Nephron (organoid): ENCODE data around the gene ZNF154.

Experiments
- H3K27ac Mint-ChIP-seq, 3 experiments: 2 replicates each; pipeline ENCODE4 v1.8.0; 2020; ENCODE audit warnings: mixed read lengths in 3 of 3, mild to moderate bottlenecking in 2 of 3, moderate library complexity in 1 of 3
- H3K27me3 Mint-ChIP-seq: 2 replicates; pipeline ENCODE4 v1.8.0; 2021; ENCODE audit warnings: low read depth, mild to moderate bottlenecking, moderate library complexity, mixed read lengths
- H3K36me3 Mint-ChIP-seq: 2 replicates; pipeline ENCODE4 v1.8.0; 2020; ENCODE audit warnings: low read depth, mixed read lengths
- H3K4me1 Mint-ChIP-seq: 2 replicates; pipeline ENCODE4 v1.8.0; 2020; ENCODE audit warnings: mixed read lengths
- H3K4me3 Mint-ChIP-seq, 3 experiments: 2 replicates each; pipeline ENCODE4 v1.8.0; 2020; ENCODE audit warnings: mild to moderate bottlenecking in 3 of 3, mixed read lengths in 3 of 3, moderate library complexity in 2 of 3
- H3K9me3 Mint-ChIP-seq: 2 replicates; pipeline ENCODE4 v1.8.0; 2020; ENCODE audit warnings: mixed read lengths
- TF ChIP-seq, protein P1 (sequence below), 3 experiments: fragments of 200-600 bp; sonication (generic); IDR thresholded peaks; one replicate each; pipeline ENCODE4 v1.5.0; 2021; ENCODE audit warnings: antibody characterized with exemption in 3 of 3; ENCODE audit not compliant: unreplicated experiment in 3 of 3

The ZNF154 gene

DNA sequence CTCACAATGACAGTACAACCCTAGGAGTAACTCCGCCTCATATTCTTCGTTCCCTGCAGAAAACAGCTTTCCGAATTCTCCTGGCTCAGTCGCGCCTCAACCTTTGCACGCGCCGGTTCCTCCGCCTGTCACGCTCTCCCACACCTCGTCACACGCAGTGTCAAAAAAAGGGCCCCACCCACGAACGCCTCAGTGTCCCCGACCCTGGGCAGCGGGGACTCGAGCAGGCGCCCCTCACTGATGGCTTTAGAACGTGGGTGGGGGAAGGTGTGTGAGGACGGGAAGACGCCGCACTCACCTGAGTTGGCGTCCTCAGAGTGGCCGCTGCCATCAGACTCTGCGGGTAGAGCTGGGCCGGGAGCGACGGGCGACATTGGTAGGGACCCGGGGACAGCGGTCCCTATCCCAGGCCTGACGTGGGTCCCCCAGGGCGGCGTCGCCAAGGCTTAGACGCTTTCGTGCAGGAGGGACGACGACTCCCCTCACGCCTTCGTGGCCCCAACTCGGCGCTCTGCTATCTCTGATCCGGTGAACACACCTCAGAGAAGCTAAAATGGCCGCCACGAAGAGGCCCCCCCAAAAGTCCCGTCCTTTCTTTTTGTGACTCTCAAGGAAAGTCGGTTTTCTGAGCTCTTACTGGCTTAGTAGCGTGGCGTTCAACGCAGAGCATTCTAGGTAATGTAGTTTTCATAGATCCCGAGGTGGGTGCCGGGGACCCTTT lies at the start of gene ZNF154:
Gene ZNF154 (minus strand): TSS at position 564 of the 721 bp plus-strand sequence. CDS start 233 bp downstream, at position 331.
- peaks cover 77% of the 10 kb centered on the region for H3K9me3 Mint-ChIP-seq

GRCh38 chr19:57757941-57758340 lies 48.9 kb upstream of the ZNF154 start:
- Mint-ChIP-seq H3K4me1 (no peaks in the 10 kb centered on the region), H3K4me3 (no peak overlapping the region), H3K27ac (no peak overlapping the region), H3K36me3 (peaks cover 100% of the 10 kb centered on the region), H3K27me3 (no peaks in the 10 kb centered on the region), H3K9me3 (peaks cover 68% of the 10 kb centered on the region)
- TF ChIP-seq, protein P1, sequence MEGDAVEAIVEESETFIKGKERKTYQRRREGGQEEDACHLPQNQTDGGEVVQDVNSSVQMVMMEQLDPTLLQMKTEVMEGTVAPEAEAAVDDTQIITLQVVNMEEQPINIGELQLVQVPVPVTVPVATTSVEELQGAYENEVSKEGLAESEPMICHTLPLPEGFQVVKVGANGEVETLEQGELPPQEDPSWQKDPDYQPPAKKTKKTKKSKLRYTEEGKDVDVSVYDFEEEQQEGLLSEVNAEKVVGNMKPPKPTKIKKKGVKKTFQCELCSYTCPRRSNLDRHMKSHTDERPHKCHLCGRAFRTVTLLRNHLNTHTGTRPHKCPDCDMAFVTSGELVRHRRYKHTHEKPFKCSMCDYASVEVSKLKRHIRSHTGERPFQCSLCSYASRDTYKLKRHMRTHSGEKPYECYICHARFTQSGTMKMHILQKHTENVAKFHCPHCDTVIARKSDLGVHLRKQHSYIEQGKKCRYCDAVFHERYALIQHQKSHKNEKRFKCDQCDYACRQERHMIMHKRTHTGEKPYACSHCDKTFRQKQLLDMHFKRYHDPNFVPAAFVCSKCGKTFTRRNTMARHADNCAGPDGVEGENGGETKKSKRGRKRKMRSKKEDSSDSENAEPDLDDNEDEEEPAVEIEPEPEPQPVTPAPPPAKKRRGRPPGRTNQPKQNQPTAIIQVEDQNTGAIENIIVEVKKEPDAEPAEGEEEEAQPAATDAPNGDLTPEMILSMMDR (IDR thresholded peaks at IDR 0.05; ENCODE audit: unreplicated experiment in 3 of 3): no peak

More for the DNA sequence above, at the start of gene ZNF154:
- H3K27ac Mint-ChIP-seq: peak within 1 kb of the TSS; percentile 86 to 99 (median 98)
- H3K4me3 Mint-ChIP-seq: peak within 1 kb of the TSS; percentile 94 to 95 (median 94)
- peaks cover 85% of the 10 kb centered on the region for H3K36me3 Mint-ChIP-seq
- H3K27me3 Mint-ChIP-seq: peaks cover 9% of the 10 kb centered on the region
- H3K4me1 Mint-ChIP-seq: peaks cover 5% of the 10 kb centered on the region
- TF ChIP-seq, protein P1 (IDR thresholded peaks at IDR 0.05; ENCODE audit: unreplicated experiment in 3 of 3): no peak

DNA sequence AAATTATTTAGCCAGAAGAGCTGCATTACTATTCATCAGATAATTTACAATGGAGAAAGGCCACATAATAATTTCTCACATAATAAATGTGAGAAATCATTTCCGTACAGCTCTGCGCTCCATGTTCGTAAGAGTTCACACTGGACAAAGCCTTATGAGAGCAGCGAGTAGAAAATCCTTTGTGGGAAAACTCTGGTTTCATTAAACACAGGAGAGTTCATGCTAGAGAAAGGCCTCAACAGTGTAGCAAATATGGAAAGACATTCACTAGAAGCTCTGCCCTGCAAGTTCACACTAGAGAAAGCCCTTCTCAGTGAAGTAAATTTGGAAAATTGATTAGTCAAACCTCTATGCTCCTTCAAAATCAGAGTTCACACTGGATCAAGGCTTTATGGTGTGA lies 46.0 kb upstream of the ZNF154 start:
- Mint-ChIP-seq H3K9me3 (peaks cover 87% of the 10 kb centered on the region), H3K4me3 (no peak overlapping the region), H3K36me3 (peaks cover 100% of the 10 kb centered on the region), H3K4me1 (no peaks in the 10 kb centered on the region), H3K27me3 (peaks cover 5% of the 10 kb centered on the region), H3K27ac (no peak overlapping the region)
- TF ChIP-seq, protein P1 (IDR thresholded peaks at IDR 0.05; ENCODE audit: unreplicated experiment in 3 of 3): no peak

DNA sequence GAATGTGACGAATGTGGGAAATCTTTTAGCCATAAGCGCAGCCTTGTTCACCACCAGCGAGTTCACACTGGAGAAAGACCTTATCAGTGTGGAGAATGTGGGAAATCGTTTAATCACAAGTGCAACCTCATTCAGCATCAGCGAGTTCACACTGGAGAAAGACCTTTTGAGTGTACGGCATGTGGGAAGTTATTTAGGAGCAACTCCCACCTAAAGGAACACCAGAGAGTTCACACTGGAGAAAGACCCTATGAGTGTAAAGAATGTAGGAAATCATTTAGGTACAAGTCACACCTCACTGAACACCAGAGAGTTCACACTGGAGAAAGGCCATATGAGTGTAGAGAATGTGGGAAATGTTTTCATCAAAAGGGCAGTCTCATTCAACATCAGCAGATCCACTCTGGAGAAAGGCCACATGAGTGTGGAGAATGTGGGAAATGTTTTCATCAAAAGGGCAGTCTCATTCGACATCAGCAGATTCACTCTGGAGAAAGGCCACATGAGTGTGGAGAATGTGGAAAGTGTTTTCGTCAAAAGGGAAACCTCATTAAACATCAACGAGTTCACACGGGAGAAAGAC lies 45.2 kb upstream of the ZNF154 start:
- TF ChIP-seq, protein P1 (IDR thresholded peaks at IDR 0.05; ENCODE audit: unreplicated experiment in 3 of 3): no peak
- Mint-ChIP-seq H3K4me3 (no peak overlapping the region), H3K9me3 (peaks cover 90% of the 10 kb centered on the region), H3K36me3 (peaks cover 100% of the 10 kb centered on the region), H3K27ac (no peak overlapping the region), H3K4me1 (no peaks in the 10 kb centered on the region), H3K27me3 (peaks cover 5% of the 10 kb centered on the region)

GRCh38 chr19:57748029-57748428 lies 39.0 kb upstream of the ZNF154 start:
- Mint-ChIP-seq H3K4me3 (peak overlapping the region; percentile 85 to 93 (median 91)), H3K4me1 (peaks cover 15% of the 10 kb centered on the region), H3K9me3 (peaks cover 65% of the 10 kb centered on the region), H3K27ac (no peak overlapping the region), H3K36me3 (peaks cover 67% of the 10 kb centered on the region), H3K27me3 (peaks cover 5% of the 10 kb centered on the region)
- TF ChIP-seq, protein P1 (IDR thresholded peaks at IDR 0.05; ENCODE audit: unreplicated experiment in 3 of 3): no peak
